MM.1S (cell line): ENCODE measurements around the gene HSPA4L.

Experiments used
- CTCF ChIP-seq: fragments of 300-600 bp; sonication (generic); IDR thresholded peaks from 2 replicates; pipeline ENCODE4 v1.5.1; 2016; ENCODE audit warnings: antibody characterized with exemption, low read length, mixed read lengths
- EZH2 ChIP-seq: fragments of 300-600 bp; sonication (generic); optimal IDR thresholded peaks from 2 replicates; pipeline ENCODE3; 2017; ENCODE audit warnings: low read depth, mild to moderate bottlenecking, antibody characterized with exemption, low read length, mixed read lengths

GRCh38 chr4:127734976-127735375 lies 47.1 kb upstream of the HSPA4L start:
- TF ChIP-seq CTCF (no peak), EZH2 (no peak)
